HCT116 (cell line): ENCODE results near the gene HTRA3. TPM values are rescaled to one million over a fixed set of nuclear protein-coding genes. Genes with fewer than 3 reads are reported as not detected.

ENCODE experiments used
- ATAC-seq: fragments of 200-7000 bp; cut with Tn5 transposase; 2 replicates; pipeline ENCODE4 v1.9.1; 2020; ENCODE audit warnings: mild to moderate bottlenecking, moderate library complexity
- BruUV-seq: library from RNA; stranded (reverse); fragments of 400-500 nt; replicated peaks from 2 replicates; lab custom pipeline; 2021; lab: Mats Ljungman, UMichigan
- CTCF ChIA-PET: fragments of 300-600 bp; sonication (Branson Sonifier 250); formaldehyde crosslinking; loops from one replicate; lab custom pipeline; 2021; ENCODE audit warnings: antibody characterized with exemption; lab: Charles Lee
- POLR2A ChIA-PET: fragments of 300-600, 350-600 bp; sonication (Branson Sonifier 250); formaldehyde crosslinking; loops from one replicate; lab custom pipeline; 2021; ENCODE audit warnings: antibody characterized with exemption; lab: Charles Lee
- RAD21 ChIA-PET, 2 experiments: fragments of 300-600 bp; sonication (Branson Sonifier 250); formaldehyde crosslinking; loops; one replicate each; lab custom pipeline; 2023; ENCODE audit warnings: low total read pairs in 2 of 2; ENCODE audit not compliant: uncharacterized antibody in 2 of 2, unreplicated experiment in 2 of 2, low non-redundant PET in 1 of 2; lab: Charles Lee
- DNase-seq: peaks from one replicate; pipeline ENCODE4 v3.0.0-alpha.2; 2010; ENCODE audit warnings: low read depth, low spot score
- H2AFZ ChIP-seq: fragments of 200-600 bp; shearing (Covaris generic), sonication (generic); 2 replicates; pipeline ENCODE4 v1.6.1; 2017; ENCODE audit warnings: low read depth, mixed run types, mixed read lengths, antibody characterized with exemption, low read length; ENCODE audit not compliant: poor library complexity, severe bottlenecking
- H3K27ac ChIP-seq: 2 replicates; pipeline ENCODE4 v1.5.1; 2012; ENCODE audit warnings: low read depth, low read length
- H3K27me3 ChIP-seq: fragments of 200-600 bp; sonication (generic); 2 replicates; pipeline ENCODE4 v1.6.1; 2016; ENCODE audit warnings: mixed run types, low read length, mixed read lengths; ENCODE audit not compliant: insufficient read depth
- H3K36me3 ChIP-seq, 2 experiments: fragments of 200-500 bp in 1 of 2; fragments of 200-600 bp in 1 of 2; sonication (Bioruptor generic) in 1 of 2; sonication (generic) in 1 of 2; 2 replicates each; pipeline versions ENCODE4 v1.5.1 to v1.6.1; 2014 to 2016; ENCODE audit warnings: low read length in 2 of 2, inconsistent platforms in 1 of 2, mixed read lengths in 1 of 2, mixed run types in 1 of 2; ENCODE audit not compliant: insufficient read depth in 2 of 2, control insufficient read depth in 1 of 2
- H3K4me1 ChIP-seq, 2 experiments: fragments of 200-600 bp in 1 of 2; sonication (generic) in 1 of 2; 2 replicates each; pipeline versions ENCODE4 v1.5.1 to v1.6.1; 2012 to 2017; ENCODE audit warnings: low read length in 2 of 2, inconsistent platforms in 1 of 2, mild to moderate bottlenecking in 1 of 2, mixed read lengths in 1 of 2, mixed run types in 1 of 2, moderate library complexity in 1 of 2; ENCODE audit not compliant: insufficient read depth in 2 of 2, control insufficient read depth in 1 of 2
- H3K4me2 ChIP-seq: fragments of 200-600 bp; sonication (generic); 2 replicates; pipeline ENCODE4 v1.6.1; 2017; ENCODE audit warnings: mixed run types, low read length, mixed read lengths
- H3K4me3 ChIP-seq, 2 experiments: fragments of 200-600 bp in 1 of 2; sonication (generic) in 1 of 2; replicated peaks in 1 of 2; 2 replicates each; pipeline ENCODE4 v1.5.1; 2011 to 2016; ENCODE audit warnings: low read length in 2 of 2, control low read depth in 1 of 2, low read depth in 1 of 2, mild to moderate bottlenecking in 1 of 2, mixed read lengths in 1 of 2, mixed run types in 1 of 2
- H3K79me2 ChIP-seq: fragments of 200-600 bp; sonication (generic); 2 replicates; pipeline ENCODE4 v1.6.1; 2017; ENCODE audit warnings: mild to moderate bottlenecking, mixed run types, low read length, moderate library complexity, mixed read lengths; ENCODE audit not compliant: insufficient read depth
- H3K9ac ChIP-seq: fragments of 200-600 bp; sonication (generic); 2 replicates; pipeline ENCODE4 v1.6.1; 2016; ENCODE audit warnings: low read length, mixed read lengths
- H3K9me2 ChIP-seq: fragments of 200-600 bp; sonication (generic), shearing (Covaris generic); 2 replicates; pipeline ENCODE4 v1.6.1; 2017; ENCODE audit warnings: mixed run types, mild to moderate bottlenecking, moderate library complexity; ENCODE audit not compliant: insufficient read depth
- H3K9me3 ChIP-seq, 2 experiments: fragments of 200-500 bp in 1 of 2; fragments of 200-600 bp in 1 of 2; sonication (Bioruptor generic) in 1 of 2; sonication (generic) in 1 of 2; 2 replicates each; pipeline ENCODE4 v1.6.1; 2014 to 2017; ENCODE audit warnings: low read length in 2 of 2, mixed read lengths in 2 of 2, inconsistent platforms in 1 of 2, low read depth in 1 of 2, mild to moderate bottlenecking in 1 of 2, mixed run types in 1 of 2, moderate library complexity in 1 of 2; ENCODE audit not compliant: control insufficient read depth in 1 of 2, insufficient read depth in 1 of 2
- H4K20me1 ChIP-seq: fragments of 200-600 bp; sonication (generic), shearing (Covaris generic); 2 replicates; pipeline ENCODE4 v1.6.1; 2017; ENCODE audit warnings: mixed run types, mild to moderate bottlenecking, moderate library complexity; ENCODE audit not compliant: insufficient read depth
- CBX3 ChIP-seq: IDR thresholded peaks from 2 replicates; pipeline ENCODE4 v1.6.1; 2012; ENCODE audit warnings: low read depth
- CEBPB ChIP-seq: IDR thresholded peaks from 2 replicates; pipeline ENCODE4 v1.6.1; 2012; ENCODE audit warnings: low read depth
- EGR1 ChIP-seq: IDR thresholded peaks from 2 replicates; pipeline ENCODE4 v1.6.1; 2012; ENCODE audit warnings: low read depth
- ELF1 ChIP-seq: IDR thresholded peaks from 2 replicates; pipeline ENCODE4 v1.6.1; 2012; ENCODE audit warnings: low read depth, borderline replicate concordance
- EZH2 ChIP-seq: fragments of 200-600 bp; sonication (generic); IDR thresholded peaks from 2 replicates; pipeline ENCODE4 v1.6.1; 2017; ENCODE audit warnings: antibody characterized with exemption, mixed run types
- EZH2phosphoT487 ChIP-seq: fragments of 200-600 bp; IDR thresholded peaks from 2 replicates; pipeline ENCODE4 v1.6.1; 2018; ENCODE audit warnings: antibody characterized with exemption, borderline replicate concordance
- FOSL1 ChIP-seq: IDR thresholded peaks from 2 replicates; pipeline ENCODE4 v1.6.1; 2012; ENCODE audit warnings: low read depth
- JUND ChIP-seq: IDR thresholded peaks from 2 replicates; pipeline ENCODE4 v1.6.1; 2012
- POLR2A ChIP-seq: IDR thresholded peaks from 2 replicates; pipeline ENCODE4 v1.7.0; 2011; ENCODE audit warnings: borderline replicate concordance; ENCODE audit not compliant: insufficient read depth, insufficient read length; ENCODE audit errors: extremely low read depth
- RAD21 ChIP-seq: IDR thresholded peaks from 2 replicates; pipeline ENCODE4 v1.6.1; 2012; ENCODE audit warnings: low read depth, mild to moderate bottlenecking
- SIN3A ChIP-seq: IDR thresholded peaks from 2 replicates; pipeline ENCODE4 v1.6.1; 2012; ENCODE audit warnings: low read depth
- TCF7L2 ChIP-seq: IDR thresholded peaks from 2 replicates; pipeline ENCODE4 v1.7.0; 2011; ENCODE audit warnings: borderline replicate concordance, inconsistent platforms; ENCODE audit not compliant: insufficient read depth, insufficient read length; ENCODE audit errors: extremely low read depth
- ZFX ChIP-seq: fragments of 450-650 bp; IDR thresholded peaks from 2 replicates; pipeline ENCODE4 v1.6.1; 2017
- intact Hi-C: fragments of 100-400 bp; cut with micrococcal nuclease; formaldehyde crosslinking; loops from 2 replicates; pipeline ENCODE4 v1.10.0; 2022
- total RNA-seq: library from RNA; stranded (reverse); gene quantifications from one replicate; pipeline ENCODE4 v1.2.1, GENCODE V29; 2021; ENCODE audit not compliant: unreplicated experiment
- TF ChIP-seq, protein P1 (sequence below), 3 experiments: fragments of 200-600 bp in 1 of 3; sonication (generic) in 1 of 3; IDR thresholded peaks in 2 of 3; conservative IDR thresholded peaks in 1 of 3; 2 replicates each; pipeline ENCODE4 v1.5.1; 2012 to 2017; ENCODE audit warnings: low read depth in 2 of 3, low read length in 2 of 3, antibody characterized with exemption in 1 of 3, borderline replicate concordance in 1 of 3, control low read depth in 1 of 3, mild to moderate bottlenecking in 1 of 3, mixed read lengths in 1 of 3, mixed run types in 1 of 3, moderate library complexity in 1 of 3; ENCODE audit not compliant: insufficient read depth in 1 of 3
- TF ChIP-seq, protein P2 (sequence below): IDR thresholded peaks from 2 replicates; pipeline ENCODE4 v1.6.1; 2012

The HTRA3 gene
- total RNA-seq, 1 experiment from 2014 or later = not detected

DNA sequence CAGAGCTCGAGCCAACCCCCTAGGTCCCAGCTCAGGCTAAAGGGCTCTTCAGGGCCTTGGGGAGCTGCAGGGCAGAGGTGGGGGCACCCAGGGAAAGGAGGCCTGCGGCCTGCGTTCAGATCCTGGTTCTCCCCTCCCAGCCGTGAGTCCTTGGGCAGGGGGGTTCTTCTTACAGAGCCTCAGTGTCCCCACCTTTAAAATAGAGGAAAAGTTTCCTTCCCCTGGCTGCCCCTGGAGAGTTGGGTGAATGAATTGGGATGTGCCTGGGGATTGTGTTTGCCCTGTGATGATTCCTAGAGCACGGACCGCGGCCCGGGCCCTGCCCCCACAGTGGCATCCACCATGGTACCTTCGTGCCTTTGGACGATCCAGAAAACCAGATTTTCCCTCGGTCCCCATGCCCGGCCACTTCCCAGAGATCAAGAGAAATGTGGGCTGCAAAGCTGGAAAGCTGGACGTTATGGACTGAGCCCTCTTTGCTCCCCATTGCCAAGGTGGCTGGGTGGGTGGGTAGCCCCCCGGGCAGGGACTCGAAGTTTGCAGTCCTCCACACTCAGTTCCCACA lies 11.4 kb downstream of the HTRA3 start:
- H3K4me1 ChIP-seq = peaks cover 0 to 11% of the 10 kb centered on the region in 2 experiments; a peak in 2 of 4 replicates
- POLR2A ChIA-PET = no interaction called here
- H3K27me3 ChIP-seq = no peaks in the 10 kb centered on the region
- no peaks in the 10 kb centered on the region for H3K79me2 ChIP-seq
- H3K4me2 ChIP-seq = no peak overlapping the region
- no peaks in the 10 kb centered on the region for H3K9me3 ChIP-seq
- DNase-seq (no peak), ATAC-seq (no peak)
- RAD21 ChIA-PET = no interaction called here
- H3K27ac ChIP-seq = no peak overlapping the region
- CTCF ChIA-PET = no interaction called here
- no peaks in the 10 kb centered on the region for H3K36me3 ChIP-seq
- H3K4me3 ChIP-seq = no peak overlapping the region
- H3K9me2 ChIP-seq = no peaks in the 10 kb centered on the region
- intact Hi-C loops = no loop called here
- no peak overlapping the region for H2AFZ ChIP-seq
- no peak for TF ChIP-seq CEBPB
- no peak for TF ChIP-seq POLR2A
- TF ChIP-seq JUND = no peak
- no peak for TF ChIP-seq ZFX
- no TSS peak for BruUV-seq
- H4K20me1 ChIP-seq = no peaks in the 10 kb centered on the region
- no peak overlapping the region for H3K9ac ChIP-seq

DNA sequence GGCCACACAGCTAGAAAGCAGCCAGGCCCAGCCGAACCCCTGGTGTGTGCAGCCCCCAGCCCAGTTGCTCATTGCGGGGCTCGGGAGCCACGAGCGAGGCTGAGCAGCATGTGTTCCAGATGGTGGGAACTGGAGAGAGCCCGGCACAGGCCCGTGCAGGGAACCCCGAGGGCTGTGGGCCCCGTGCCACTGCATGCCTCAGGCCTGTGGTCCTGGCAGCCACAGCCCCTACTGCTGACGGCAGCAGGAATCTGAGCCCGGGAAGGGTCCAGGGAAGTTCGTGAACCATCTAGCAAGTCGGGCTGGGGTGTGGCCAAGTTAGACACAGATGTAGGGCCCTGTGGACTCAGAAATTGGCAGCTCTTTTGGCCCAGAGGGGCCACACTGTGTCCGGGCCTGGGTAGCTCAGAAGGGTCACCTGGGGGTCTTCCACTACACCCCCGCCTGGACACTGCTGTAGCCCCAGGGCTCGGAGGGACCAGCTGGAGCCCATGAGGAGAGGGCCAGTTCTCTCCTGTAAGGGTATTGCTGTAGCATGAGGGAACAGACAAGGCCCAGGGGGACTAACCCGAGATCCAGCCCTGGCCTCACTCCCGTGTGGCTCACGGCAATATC lies 12.1 kb downstream of the HTRA3 start:
- RAD21 ChIA-PET = no interaction called here
- POLR2A ChIA-PET = no interaction called here
- H3K27me3 ChIP-seq = no peaks in the 10 kb centered on the region

More for the DNA sequence above, 12.1 kb downstream of the HTRA3 start:
- Histone ChIP-seq H3K4me1 (peaks cover 0 to 11% of the 10 kb centered on the region in 2 experiments; a peak in 2 of 4 replicates), H3K79me2 (no peaks in the 10 kb centered on the region), H3K9me2 (no peaks in the 10 kb centered on the region), H3K9ac (no peak overlapping the region), H4K20me1 (no peaks in the 10 kb centered on the region), H3K27ac (no peak overlapping the region), H3K4me2 (no peak overlapping the region), H3K36me3 (no peaks in the 10 kb centered on the region), H3K9me3 (no peaks in the 10 kb centered on the region), H3K4me3 (no peak overlapping the region), H2AFZ (no peak overlapping the region)
- DNase-seq = no peak
- intact Hi-C loops = no loop called here
- TF ChIP-seq EZH2 (no peak), EZH2phosphoT487 (no peak), CEBPB (no peak), EGR1 (no peak), RAD21 (no peak), FOSL1 (no peak), TCF7L2 (no peak), CBX3 (no peak), SIN3A (no peak), ELF1 (no peak), ZFX (no peak), POLR2A (no peak)
- TF ChIP-seq, protein P1, sequence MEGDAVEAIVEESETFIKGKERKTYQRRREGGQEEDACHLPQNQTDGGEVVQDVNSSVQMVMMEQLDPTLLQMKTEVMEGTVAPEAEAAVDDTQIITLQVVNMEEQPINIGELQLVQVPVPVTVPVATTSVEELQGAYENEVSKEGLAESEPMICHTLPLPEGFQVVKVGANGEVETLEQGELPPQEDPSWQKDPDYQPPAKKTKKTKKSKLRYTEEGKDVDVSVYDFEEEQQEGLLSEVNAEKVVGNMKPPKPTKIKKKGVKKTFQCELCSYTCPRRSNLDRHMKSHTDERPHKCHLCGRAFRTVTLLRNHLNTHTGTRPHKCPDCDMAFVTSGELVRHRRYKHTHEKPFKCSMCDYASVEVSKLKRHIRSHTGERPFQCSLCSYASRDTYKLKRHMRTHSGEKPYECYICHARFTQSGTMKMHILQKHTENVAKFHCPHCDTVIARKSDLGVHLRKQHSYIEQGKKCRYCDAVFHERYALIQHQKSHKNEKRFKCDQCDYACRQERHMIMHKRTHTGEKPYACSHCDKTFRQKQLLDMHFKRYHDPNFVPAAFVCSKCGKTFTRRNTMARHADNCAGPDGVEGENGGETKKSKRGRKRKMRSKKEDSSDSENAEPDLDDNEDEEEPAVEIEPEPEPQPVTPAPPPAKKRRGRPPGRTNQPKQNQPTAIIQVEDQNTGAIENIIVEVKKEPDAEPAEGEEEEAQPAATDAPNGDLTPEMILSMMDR (IDR thresholded peaks at IDR 0.05 in 2 of 3, conservative IDR thresholded peaks at IDR 0.05 in 1 of 3; ENCODE audit: borderline replicate concordance in 1 of 3, insufficient read depth in 1 of 3, low read depth in 2 of 3, low read length in 2 of 3) = no peak
- TF ChIP-seq, protein P2, sequence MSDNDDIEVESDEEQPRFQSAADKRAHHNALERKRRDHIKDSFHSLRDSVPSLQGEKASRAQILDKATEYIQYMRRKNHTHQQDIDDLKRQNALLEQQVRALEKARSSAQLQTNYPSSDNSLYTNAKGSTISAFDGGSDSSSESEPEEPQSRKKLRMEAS = no peak
- no peak for ATAC-seq
- CTCF ChIA-PET = no interaction called here
- BruUV-seq = no TSS peak
